GM12865 (cell line): ENCODE data around the gene FAR2.

Experiments
- DNase-seq: peaks from one replicate; pipeline ENCODE4 v3.0.0; 2010; ENCODE audit warnings: low read depth
- H3K4me3 ChIP-seq: 2 replicates; pipeline ENCODE4 v1.5.1; 2011; ENCODE audit warnings: mild to moderate bottlenecking, low read depth, low read length, control low read depth
- TF ChIP-seq, protein P1 (sequence below): IDR thresholded peaks from 2 replicates; pipeline ENCODE4 v1.5.1; 2011; ENCODE audit warnings: low read length, control low read depth, low read depth, inconsistent platforms; ENCODE audit not compliant: insufficient read depth; ENCODE audit errors: missing control alignments

The FAR2 gene

DNA sequence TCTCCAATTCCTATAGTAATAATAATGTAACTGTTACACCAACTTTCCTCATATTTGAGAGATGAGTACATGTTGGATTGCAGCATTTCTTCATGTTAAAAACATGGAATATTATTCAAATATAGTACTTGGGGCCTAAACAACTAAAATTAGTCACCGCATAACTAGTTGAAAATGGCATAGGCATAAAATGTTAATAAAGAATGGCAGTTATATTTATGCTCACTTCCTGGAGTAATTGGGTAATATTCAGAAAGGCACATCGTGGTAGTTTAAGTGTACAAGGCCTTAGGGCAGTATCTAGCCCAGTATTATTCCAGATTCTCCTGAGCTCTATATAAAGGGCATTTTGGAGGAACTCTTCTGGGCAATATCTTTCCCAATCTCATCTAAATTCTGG lies 185.9 kb downstream of the FAR2 start:
- no peak for DNase-seq
- H3K4me3 ChIP-seq, result no peak overlapping the region
- TF ChIP-seq, protein P1, sequence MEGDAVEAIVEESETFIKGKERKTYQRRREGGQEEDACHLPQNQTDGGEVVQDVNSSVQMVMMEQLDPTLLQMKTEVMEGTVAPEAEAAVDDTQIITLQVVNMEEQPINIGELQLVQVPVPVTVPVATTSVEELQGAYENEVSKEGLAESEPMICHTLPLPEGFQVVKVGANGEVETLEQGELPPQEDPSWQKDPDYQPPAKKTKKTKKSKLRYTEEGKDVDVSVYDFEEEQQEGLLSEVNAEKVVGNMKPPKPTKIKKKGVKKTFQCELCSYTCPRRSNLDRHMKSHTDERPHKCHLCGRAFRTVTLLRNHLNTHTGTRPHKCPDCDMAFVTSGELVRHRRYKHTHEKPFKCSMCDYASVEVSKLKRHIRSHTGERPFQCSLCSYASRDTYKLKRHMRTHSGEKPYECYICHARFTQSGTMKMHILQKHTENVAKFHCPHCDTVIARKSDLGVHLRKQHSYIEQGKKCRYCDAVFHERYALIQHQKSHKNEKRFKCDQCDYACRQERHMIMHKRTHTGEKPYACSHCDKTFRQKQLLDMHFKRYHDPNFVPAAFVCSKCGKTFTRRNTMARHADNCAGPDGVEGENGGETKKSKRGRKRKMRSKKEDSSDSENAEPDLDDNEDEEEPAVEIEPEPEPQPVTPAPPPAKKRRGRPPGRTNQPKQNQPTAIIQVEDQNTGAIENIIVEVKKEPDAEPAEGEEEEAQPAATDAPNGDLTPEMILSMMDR, result no peak

DNA sequence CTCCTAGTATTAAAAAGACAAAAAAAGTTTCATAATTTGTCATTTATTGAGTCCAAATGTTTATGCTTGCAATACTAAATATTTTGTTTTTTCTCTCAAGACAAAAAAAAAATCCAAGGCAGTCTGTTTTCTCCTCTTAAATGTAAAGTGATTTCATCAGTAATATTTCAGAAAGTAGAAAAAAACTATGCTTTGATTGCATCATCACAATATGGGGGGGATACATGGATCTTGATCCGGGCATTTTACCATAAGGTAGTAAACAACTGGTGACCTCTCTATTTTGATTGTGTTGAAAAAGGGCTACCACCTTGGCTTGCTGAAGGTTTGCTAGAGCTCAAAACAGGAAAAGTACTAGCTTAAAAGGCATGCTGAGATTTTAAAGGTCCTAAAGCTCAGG lies 188.2 kb downstream of the FAR2 start:
- DNase-seq, result no peak
- TF ChIP-seq, protein P1, result no peak
- no peak overlapping the region for H3K4me3 ChIP-seq

DNA sequence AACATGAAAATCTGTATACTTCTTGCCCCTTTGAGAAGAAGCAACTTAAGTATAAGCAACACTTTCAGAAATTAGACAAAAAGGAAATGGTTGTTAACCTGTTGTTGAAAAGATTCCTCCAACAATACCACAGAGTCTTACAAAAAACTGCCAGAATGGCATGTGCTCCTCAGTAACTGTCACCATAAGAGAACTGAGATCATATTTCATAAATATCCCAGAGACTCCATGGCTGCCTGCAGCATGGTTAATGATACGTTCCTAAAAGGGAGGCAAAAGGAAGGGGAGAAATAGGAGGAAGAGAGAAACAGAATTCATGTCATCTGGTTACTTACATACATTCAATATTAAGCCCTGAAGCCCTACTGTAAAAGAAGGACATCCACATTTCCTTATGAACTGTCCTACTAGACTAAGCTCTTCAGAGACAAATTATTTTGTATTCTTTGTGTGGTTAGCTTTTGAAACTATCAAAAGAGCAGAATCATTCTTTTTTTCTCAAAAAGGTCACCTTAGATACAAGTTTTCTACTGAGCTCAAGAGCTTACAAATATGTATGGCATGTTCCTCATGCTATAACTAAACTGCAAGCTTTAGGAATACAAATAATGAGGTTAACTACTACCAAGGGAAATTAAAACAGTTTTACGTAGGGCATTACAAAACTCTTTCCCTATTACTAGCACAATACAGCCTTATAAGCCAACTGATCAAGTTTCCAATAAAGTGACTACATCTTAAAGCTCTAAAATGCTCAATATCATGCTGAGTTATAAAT lies 194.1 kb downstream of the FAR2 start:
- H3K4me3 ChIP-seq, result no peak overlapping the region
- DNase-seq, result no peak
- TF ChIP-seq, protein P1, result no peak

DNA sequence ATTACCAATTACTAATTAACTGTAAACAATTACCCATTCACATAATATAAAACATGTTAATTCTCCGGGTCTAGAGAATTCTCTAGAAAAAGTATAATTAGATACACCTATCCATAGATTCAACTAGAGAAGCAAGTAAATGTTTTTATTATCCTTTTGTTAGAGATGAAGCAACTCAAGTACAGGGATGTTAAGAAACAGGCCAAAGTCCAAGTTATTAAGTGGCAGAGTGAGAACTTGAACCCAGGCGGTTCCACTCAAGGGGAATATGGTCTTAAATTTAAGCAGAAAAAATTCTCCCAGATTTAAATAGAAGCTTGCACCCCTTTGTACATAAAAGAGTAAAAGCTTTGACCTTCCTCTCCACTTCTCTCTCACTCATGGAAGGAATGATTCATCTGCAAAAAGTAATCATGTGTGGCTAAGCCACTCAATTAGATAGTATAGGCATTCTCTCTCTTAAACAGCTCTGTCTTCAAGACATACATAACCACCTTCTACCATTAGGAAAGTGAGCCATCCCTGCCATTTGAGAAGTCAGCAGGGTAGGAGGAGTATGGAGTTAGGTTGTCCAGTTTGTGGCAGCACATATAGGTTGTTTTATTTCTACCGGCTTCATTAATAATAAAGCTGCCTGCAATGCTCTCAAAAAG lies 197.8 kb downstream of the FAR2 start:
- H3K4me3 ChIP-seq, result no peak overlapping the region
- no peak for DNase-seq
- TF ChIP-seq, protein P1, result no peak

DNA sequence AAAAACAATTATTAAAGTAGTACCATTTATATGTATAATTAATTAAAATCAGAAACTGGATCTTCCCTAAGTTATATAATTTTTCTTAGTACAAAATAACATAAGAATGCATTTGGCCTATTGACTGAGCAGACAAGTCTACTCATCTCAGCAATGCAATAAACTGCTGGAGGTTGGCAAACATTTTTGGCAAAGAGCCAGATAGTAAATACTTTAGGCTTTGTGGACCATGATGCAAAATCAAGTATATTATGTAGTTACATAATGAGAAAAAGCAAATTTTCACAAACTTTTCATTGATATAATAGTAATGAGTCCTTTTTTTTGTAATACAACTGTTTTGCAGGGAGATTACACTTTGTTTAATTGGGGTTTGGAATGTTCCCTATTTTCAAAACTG lies 201.0 kb downstream of the FAR2 start:
- no peak overlapping the region for H3K4me3 ChIP-seq
- DNase-seq, result no peak
- TF ChIP-seq, protein P1, result no peak

DNA sequence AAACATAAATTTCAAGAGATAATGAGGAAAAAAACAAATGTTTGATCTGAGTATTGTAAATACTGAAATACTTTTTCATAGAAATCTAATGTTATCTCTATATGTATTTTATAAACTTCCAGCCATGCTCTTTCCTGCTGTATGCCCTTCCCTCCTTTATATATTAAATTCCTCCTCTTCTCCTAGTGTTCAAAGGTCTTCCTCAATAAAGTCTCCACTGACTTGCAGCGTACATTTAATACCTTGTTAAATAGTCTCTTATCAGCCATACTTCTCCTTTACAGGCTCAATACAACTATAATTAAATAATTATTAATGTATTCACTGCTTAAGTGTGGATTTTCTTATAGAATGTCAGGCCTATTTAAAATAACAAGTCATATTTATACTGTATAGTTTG lies 205.9 kb downstream of the FAR2 start:
- no peak for DNase-seq
- no peak overlapping the region for H3K4me3 ChIP-seq
- TF ChIP-seq, protein P1, result no peak
